Heart right ventricle (tissue), 16 donors: ENCODE measurements around the gene AKAP8. TPM values are rescaled to one million over a fixed set of nuclear protein-coding genes. Genes with fewer than 3 reads are reported as not detected.
A peak's percentile ranks its signal among the peaks of the same experiment; 100 is the strongest.

ENCODE experiments used
- ATAC-seq, 8 donors: fragments of 200-7000 bp; cut with Tn5 transposase; one replicate each; pipeline ENCODE4 v1.9.1; 2020; ENCODE audit warnings: mild to moderate bottlenecking in 8 of 8, moderate library complexity in 8 of 8, moderate number of reproducible peaks in 1 of 8
- DNase-seq, 2 donors: peaks; one replicate each; pipeline ENCODE4 v3.0.0-alpha.2; 2020
- H3K27ac ChIP-seq, 10 donors: fragments of 200-600 bp; sonication (generic) in 2 of 10; one replicate each; pipeline versions ENCODE4 v1.5.0 to v1.8.0; 2020 to 2022; ENCODE audit warnings: mild to moderate bottlenecking in 3 of 10
- H3K27me3 ChIP-seq, 7 donors: fragments of 200-600 bp; one replicate each; pipeline ENCODE4 v1.8.0; 2021 to 2022; ENCODE audit warnings: mild to moderate bottlenecking in 2 of 7
- H3K36me3 ChIP-seq, 9 donors: fragments of 200-600 bp; sonication (generic) in 1 of 9; one replicate each; pipeline versions ENCODE4 v1.5.0 to v1.8.0; 2020 to 2022; ENCODE audit warnings: mild to moderate bottlenecking in 2 of 9
- H3K4me1 ChIP-seq, 9 donors: fragments of 200-600 bp; sonication (generic) in 1 of 9; one replicate each; pipeline versions ENCODE4 v1.5.0 to v1.8.0; 2020 to 2022; ENCODE audit warnings: mild to moderate bottlenecking in 4 of 9
- H3K4me3 ChIP-seq, 10 donors: fragments of 200-600 bp; sonication (generic) in 2 of 10; one replicate each; pipeline versions ENCODE4 v1.5.0 to v1.8.0; 2020 to 2022; ENCODE audit warnings: mild to moderate bottlenecking in 7 of 10, moderate library complexity in 2 of 10
- H3K9me3 ChIP-seq, 11 donors: fragments of 200-600 bp in 10 of 11; sonication (generic) in 2 of 11; one replicate each; pipeline versions ENCODE4 v1.5.0 to v1.8.0; 2013 to 2022; ENCODE audit warnings: mild to moderate bottlenecking in 2 of 11, control low read depth in 1 of 11, moderate library complexity in 1 of 11
- CTCF ChIP-seq, 9 donors: fragments of 200-600 bp; sonication (generic) in 2 of 9; IDR thresholded peaks; one replicate each; pipeline versions ENCODE4 v1.5.0 to v1.8.0; 2021 to 2022; ENCODE audit warnings: antibody characterized with exemption in 9 of 9, mild to moderate bottlenecking in 5 of 9, moderate library complexity in 1 of 9
- WGBS, 2 donors: extraction: QIAGEN DNeasy Blood & Tissue Kit; methylation state at CpG; one replicate each; pipeline ENCODE4 v1.1.7; 2013; ENCODE audit warnings: inconsistent platforms in 1 of 2; 5-methylcytosine and 5-hydroxymethylcytosine counted together
- intact Hi-C, 10 donors: fragments of 100-400 bp; cut with DNase I; formaldehyde crosslinking; loops; one replicate each; pipeline versions ENCODE4 v1.11.1 to v1.14.2; 2022
- polyA plus RNA-seq, 2 donors: library from polyadenylated mRNA; stranded (reverse); fragments of 200-250 nt; gene quantifications; one replicate each; pipeline ENCODE4 v1.2.3, GENCODE V29; 2013
- total RNA-seq, 10 donors: library from RNA; stranded (reverse); fragmentation: NEBNext Ultra II Directional in 3 of 10; extraction: Animal tissue kit (Norgen Biotek cat#: 25700) in 3 of 10; gene quantifications; one replicate each; pipeline versions ENCODE4 v1.2.1 to v1.2.4, GENCODE V29; 2021 to 2023
- donor health status: Arrhythmogenic right ventricular cardiomyopathy.
- donor health status: ischemic (EF 13 %, LVEDD 7.1; RV severe dilation, severe dysfunction).
- donor health status: healthy with polysubstance abuse.
- donor health status: DM: no; HTN: yes; CAD: no.
- donor health status: DM: no; HTN: no; CAD: no.
- donor health status: ischemic (EF 25% LVEDD 6.9; RV normal size, moderate dysfunction).
- donor health status: ischemic (EF 25% LVEDD 5.7; RV mildly dilated, moderate dysfunction).
- donor health status: healthy.
- donor health status: DM: yes; HTN: yes; CAD: no.
- donor health status: Ischemic cardiomyopathy.
- donor health status: ischemic (EF 35%, LVEDD 5.7; RV mildly dilated, moderate dysfunction).
- donor health status: nonischemic (EF 11% LVEDD 7.7; RV severe dilation, severe dysfunction).
- donor health status: DM: yes; HTN: yes; CAD: no.
- donor health status: PGD.
- donor health status: ischemic (EF 29% LVEDD 5.4; RV normal size, mild dysfunction).
- donor health status: nonischemic (EF 23%, LVEDD 6.1; RV moderate dilation, normal function).

Gene AKAP8
- total and polyA plus RNA-seq, 12 donors: 12.8 to 32.2 (median 18.6) TPM

GRCh38 chr19:15324791-15325519 lies 54.6 kb downstream of the AKAP8 start:
- peak in 1 of 2 donors; percentile 20 for DNase-seq
- H3K4me1 ChIP-seq: peaks cover 36 to 100% (median 95%) of the 10 kb centered on the region in 9 donors
- WGBS, 2 donors: 16 to 23% methylated on average over 6 of the region's 6 CpGs
- intact Hi-C loops: loop anchor here in 7 of 10 donors (5.0 to 10.0 kb wide), 6 partner anchors 33 to 60 kb away; no protein-coding TSS in a partner anchor
- no peak for TF ChIP-seq CTCF (IDR thresholded peaks at IDR 0.05)
- no peaks in the 10 kb centered on the region for H3K36me3 ChIP-seq
- ATAC-seq: peak in 7 of 8 donors; percentile 18 to 80 (median 49)
- H3K27ac ChIP-seq: peak overlapping the region in 9 of 10 donors; percentile 29 to 63 (median 49)
- no peaks in the 10 kb centered on the region for H3K27me3 ChIP-seq
- no peaks in the 10 kb centered on the region for H3K9me3 ChIP-seq
- H3K4me3 ChIP-seq: no peak overlapping the region

GRCh38 chr19:15323496-15324235 lies 55.9 kb downstream of the AKAP8 start:
- Histone ChIP-seq H3K4me1 (peaks cover 43 to 100% (median 95%) of the 10 kb centered on the region in 9 donors), H3K4me3 (no peak overlapping the region), H3K9me3 (no peaks in the 10 kb centered on the region), H3K27ac (peak overlapping the region in 7 of 10 donors; percentile 30 to 63 (median 52)), H3K27me3 (no peaks in the 10 kb centered on the region), H3K36me3 (no peaks in the 10 kb centered on the region)
- DNase-seq (peak; percentile 38 to 45), ATAC-seq (peak; percentile 47 to 83 (median 68))
- 12 to 17% methylated on average over 5 of the region's 5 CpGs for WGBS, 2 donors
- no peak for TF ChIP-seq CTCF (IDR thresholded peaks at IDR 0.05)
- intact Hi-C loops: loop anchor here in 4 of 10 donors (5.0 to 10.0 kb wide), 4 partner anchors 41 to 59 kb away; no protein-coding TSS in a partner anchor

- Histone ChIP-seq H3K9me3 (no peaks in the 10 kb centered on the region), H3K27me3 (no peaks in the 10 kb centered on the region), H3K4me1 (peaks cover 48 to 100% (median 95%) of the 10 kb centered on the region in 9 donors), H3K36me3 (no peaks in the 10 kb centered on the region), H3K4me3 (no peak overlapping the region), H3K27ac (peak overlapping the region in 2 of 10 donors; percentile 1 to 41)
- TF ChIP-seq CTCF (IDR thresholded peaks at IDR 0.05): no peak
- intact Hi-C loops: loop anchor here in 4 of 10 donors (5.0 to 10.0 kb wide), 4 partner anchors 39 to 57 kb away; no protein-coding TSS in a partner anchor
- DNase-seq: no peak
- no peak for ATAC-seq
- 67 to 72% methylated on average over 2 of the region's 2 CpGs for WGBS, 2 donors
Measured at GRCh38 chr19:15321739-15322138, 57.8 kb downstream of the AKAP8 start.

GRCh38 chr19:15320116-15320515 lies 59.5 kb downstream of the AKAP8 start:
- no peak overlapping the region for H3K27ac ChIP-seq
- peaks cover 53 to 100% (median 95%) of the 10 kb centered on the region in 9 donors for H3K4me1 ChIP-seq
- intact Hi-C loops: loop anchor here in 4 of 10 donors (5.0 to 10.0 kb wide), 4 partner anchors 38 to 55 kb away; no protein-coding TSS in a partner anchor
- DNase-seq (no peak), ATAC-seq (no peak)
- H3K36me3 ChIP-seq: no peaks in the 10 kb centered on the region
- no peak overlapping the region for H3K4me3 ChIP-seq
- WGBS, 2 donors: 36 to 45% methylated on average over 4 of the region's 4 CpGs
- H3K27me3 ChIP-seq: no peaks in the 10 kb centered on the region
- no peaks in the 10 kb centered on the region for H3K9me3 ChIP-seq
- TF ChIP-seq CTCF (IDR thresholded peaks at IDR 0.05): no peak
